Neural progenitor cell (in vitro differentiated cells): Measurements from ENCODE around the gene CORIN.

Source experiments
- EZH2 ChIP-seq: fragments of 200-600 bp; sonication (generic); IDR thresholded peaks from 2 replicates; pipeline ENCODE4 v1.6.1; 2017; ENCODE audit warnings: antibody characterized with exemption, mild to moderate bottlenecking, moderate library complexity
- TF ChIP-seq, protein P1 (sequence below): fragments of 200-600 bp; sonication (generic); IDR thresholded peaks from 2 replicates; pipeline ENCODE4 v1.5.1; 2017; ENCODE audit warnings: antibody characterized with exemption, mild to moderate bottlenecking

DNA sequence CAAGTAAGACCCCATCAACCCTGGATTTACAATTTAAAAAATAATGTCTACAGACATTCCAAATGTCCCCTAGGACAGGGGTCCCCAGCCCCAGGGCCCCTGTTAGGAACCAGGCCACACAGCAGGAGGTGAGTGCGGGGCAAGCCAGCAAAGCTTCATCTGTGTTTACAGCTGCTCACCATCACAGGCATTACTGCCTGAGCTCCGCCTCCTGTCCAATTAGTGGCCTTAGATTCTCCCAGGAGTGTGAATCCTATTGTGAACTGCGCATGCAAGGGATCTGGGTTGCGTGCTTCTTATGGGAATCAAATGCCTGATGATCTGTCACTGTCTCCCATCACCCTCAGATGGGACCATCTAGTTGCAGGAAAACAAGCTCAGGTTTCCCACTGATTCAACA lies 206.7 kb downstream of the CORIN start:
- TF ChIP-seq, protein P1, sequence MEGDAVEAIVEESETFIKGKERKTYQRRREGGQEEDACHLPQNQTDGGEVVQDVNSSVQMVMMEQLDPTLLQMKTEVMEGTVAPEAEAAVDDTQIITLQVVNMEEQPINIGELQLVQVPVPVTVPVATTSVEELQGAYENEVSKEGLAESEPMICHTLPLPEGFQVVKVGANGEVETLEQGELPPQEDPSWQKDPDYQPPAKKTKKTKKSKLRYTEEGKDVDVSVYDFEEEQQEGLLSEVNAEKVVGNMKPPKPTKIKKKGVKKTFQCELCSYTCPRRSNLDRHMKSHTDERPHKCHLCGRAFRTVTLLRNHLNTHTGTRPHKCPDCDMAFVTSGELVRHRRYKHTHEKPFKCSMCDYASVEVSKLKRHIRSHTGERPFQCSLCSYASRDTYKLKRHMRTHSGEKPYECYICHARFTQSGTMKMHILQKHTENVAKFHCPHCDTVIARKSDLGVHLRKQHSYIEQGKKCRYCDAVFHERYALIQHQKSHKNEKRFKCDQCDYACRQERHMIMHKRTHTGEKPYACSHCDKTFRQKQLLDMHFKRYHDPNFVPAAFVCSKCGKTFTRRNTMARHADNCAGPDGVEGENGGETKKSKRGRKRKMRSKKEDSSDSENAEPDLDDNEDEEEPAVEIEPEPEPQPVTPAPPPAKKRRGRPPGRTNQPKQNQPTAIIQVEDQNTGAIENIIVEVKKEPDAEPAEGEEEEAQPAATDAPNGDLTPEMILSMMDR, result no peak
- no peak for TF ChIP-seq EZH2
